Kidney (tissue), 22 donors: Measurements from ENCODE around the gene MEDAG. TPM values are rescaled to one million over a fixed set of nuclear protein-coding genes. Genes with fewer than 3 reads are reported as not detected.
A peak's percentile ranks its signal among the peaks of the same experiment; 100 is the strongest.

Experiments
- DNase-seq, 5 donors: peaks; one replicate each; pipeline ENCODE4 v3.0.0-alpha.2; 2013 to 2020
- FAIRE-seq: peaks from 2 replicates; lab custom pipeline; 2012; peaks lifted over from hg19 to GRCh38; lab: Jason Lieb, UNC
- H3K27ac ChIP-seq, 2 donors: one replicate each; pipeline ENCODE4 v1.7.0; 2013; ENCODE audit warnings: low read depth in 2 of 2, low read length in 2 of 2, inconsistent platforms in 1 of 2
- H3K27me3 ChIP-seq: one replicate; pipeline ENCODE4 v1.7.1; 2013; ENCODE audit warnings: low read length, inconsistent platforms; ENCODE audit not compliant: control insufficient read depth, insufficient read depth
- H3K36me3 ChIP-seq, 3 donors: one replicate each; pipeline versions ENCODE4 v1.7.0 to v1.7.1; 2013; ENCODE audit warnings: low read length in 3 of 3, control low read depth in 1 of 3, inconsistent platforms in 1 of 3; ENCODE audit not compliant: insufficient read depth in 3 of 3, control insufficient read depth in 2 of 3
- H3K4me1 ChIP-seq, 3 donors: one replicate each; pipeline versions ENCODE4 v1.7.0 to v1.7.1; 2013; ENCODE audit warnings: low read length in 3 of 3, inconsistent platforms in 1 of 3, low read depth in 1 of 3; ENCODE audit not compliant: control insufficient read depth in 2 of 3, insufficient read depth in 2 of 3
- H3K4me3 ChIP-seq, 3 donors: one replicate each; pipeline versions ENCODE4 v1.7.0 to v1.8.1; 2013; ENCODE audit warnings: low read length in 3 of 3, control low read depth in 1 of 3, inconsistent platforms in 1 of 3
- H3K9ac ChIP-seq, 3 donors: one replicate each; pipeline versions ENCODE4 v1.7.0 to v1.7.1; 2013; ENCODE audit warnings: low read length in 3 of 3, control low read depth in 1 of 3, inconsistent platforms in 1 of 3
- H3K9me3 ChIP-seq, 3 donors: one replicate each; pipeline versions ENCODE4 v1.7.0 to v1.7.1; 2013; ENCODE audit warnings: low read length in 3 of 3, control low read depth in 1 of 3, inconsistent platforms in 1 of 3; ENCODE audit not compliant: control insufficient read depth in 2 of 3, insufficient read depth in 1 of 3
- CTCF ChIP-seq: IDR thresholded peaks from 3 replicates; pipeline ENCODE4 v1.5.1; 2012; ENCODE audit warnings: mild to moderate bottlenecking, moderate library complexity, borderline replicate concordance; ENCODE audit not compliant: insufficient read depth; ENCODE audit errors: extremely low read depth
- intact Hi-C: fragments of 100-400 bp; cut with DNase I; formaldehyde crosslinking; loops from one replicate; pipeline ENCODE4 v1.11.1; 2022
- long read RNA-seq, 10 donors: library from polyadenylated mRNA in 1 of 10; unstranded in 1 of 10; transcript quantifications; one replicate each; pipeline ENCODE4 v2.0.0 and lab custom pipeline, GENCODE V29; 2021 to 2026
- polyA plus RNA-seq: library from polyadenylated mRNA; stranded (reverse); fragments of 350-450 nt; fragmentation: Illumina TruSeq; extraction: RNeasy Lipid Tissue Mini Kit (QIAGEN cat#74804); gene quantifications from one replicate; pipeline ENCODE4 v1.2.3, GENCODE V29; 2014; ENCODE audit warnings: low read depth, low replicate concordance; ENCODE audit not compliant: insufficient read depth
- total RNA-seq: library from RNA; stranded (reverse); fragmentation: NEBNext Ultra II Directional; extraction: Animal tissue kit (Norgen Biotek cat#: 25700); gene quantifications from one replicate; pipeline ENCODE4 v1.2.1, GENCODE V29; 2021
- donor health status: control.
- donor health status: control.
- donor health status: control.
- donor health status: control.
- donor health status: control.
- donor health status: DM: yes; HTN: yes; CAD: no.
- donor health status: Normal renal cell carcinoma (clear cell type).

The MEDAG gene
- 12.1 TPM for total RNA-seq
- 1.0 TPM for polyA plus RNA-seq
- long read RNA-seq, donor 1 = 0 reads
- long read RNA-seq, donor 2, partial matches to known transcripts = 0 of 1 reads
- long read RNA-seq, donor 2, other reads (novel, unspliced or antisense) = 0 of 1 reads
- long read RNA-seq, donor 3, partial matches to known transcripts = 0 of 2 reads
- long read RNA-seq, donor 3, other reads (novel, unspliced or antisense) = 0 of 2 reads
- long read RNA-seq, donor 4 = 0 reads
- long read RNA-seq, donor 5 = 0 reads
- long read RNA-seq, donor 6 = 0 reads
- long read RNA-seq, donor 7, transcript MEDAG-201 (5 exons, 2,374 nt) = major isoform, 11 of 14 reads
- long read RNA-seq, donor 7, partial matches to known transcripts = 0 of 14 reads
- long read RNA-seq, donor 7, other reads (novel, unspliced or antisense) = 3 of 14 reads
- long read RNA-seq, donor 8 = 0 reads
- long read RNA-seq, donor 9 = 0 reads
- long read RNA-seq, donor 10 = 0 reads

DNA sequence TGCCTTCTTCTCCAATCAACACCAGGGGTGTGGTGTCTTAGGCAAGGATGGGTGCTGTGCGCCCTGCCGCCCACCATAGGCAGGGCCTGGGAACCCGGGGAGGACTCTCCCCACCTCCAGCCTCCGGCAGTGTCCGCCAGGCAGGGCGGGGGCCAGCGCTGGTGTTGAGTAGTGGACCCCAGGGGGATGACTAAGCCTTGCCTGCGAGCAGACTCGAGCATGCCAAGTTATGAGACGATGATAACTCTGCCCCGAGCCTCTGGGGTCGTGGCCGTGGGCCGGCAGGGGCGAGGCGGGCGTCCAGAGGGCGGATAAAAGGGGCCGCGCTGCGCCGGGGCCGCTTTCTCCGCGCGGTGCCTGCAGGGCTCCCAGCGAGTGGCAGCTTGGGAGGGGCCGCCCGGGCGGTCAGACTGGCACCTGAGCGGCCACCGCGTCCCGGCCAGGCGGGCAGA is at the start of gene MEDAG:
Gene MEDAG (plus strand): TSS at position 340 of the 452 bp plus-strand sequence. CDS start 245 bp downstream, outside the sequence.
- FAIRE-seq (no peak), DNase-seq (peak in 2 of 5 donors; percentile 44 to 90)
- no peak within 1 kb of the TSS for H3K27ac ChIP-seq
- H3K36me3 ChIP-seq = no peaks in the 10 kb centered on the region
- H3K4me1 ChIP-seq = peaks cover 0 to 8% (median 0%) of the 10 kb centered on the region in 3 donors
- peak within 1 kb of the TSS in 1 of 3 donors; percentile 8 for H3K4me3 ChIP-seq
- TF ChIP-seq CTCF = no peak
- no peaks in the 10 kb centered on the region for H3K9me3 ChIP-seq
- intact Hi-C loops = no loop called here
- peaks cover 7% of the 10 kb centered on the region for H3K27me3 ChIP-seq
- H3K9ac ChIP-seq = no peak within 1 kb of the TSS

DNA sequence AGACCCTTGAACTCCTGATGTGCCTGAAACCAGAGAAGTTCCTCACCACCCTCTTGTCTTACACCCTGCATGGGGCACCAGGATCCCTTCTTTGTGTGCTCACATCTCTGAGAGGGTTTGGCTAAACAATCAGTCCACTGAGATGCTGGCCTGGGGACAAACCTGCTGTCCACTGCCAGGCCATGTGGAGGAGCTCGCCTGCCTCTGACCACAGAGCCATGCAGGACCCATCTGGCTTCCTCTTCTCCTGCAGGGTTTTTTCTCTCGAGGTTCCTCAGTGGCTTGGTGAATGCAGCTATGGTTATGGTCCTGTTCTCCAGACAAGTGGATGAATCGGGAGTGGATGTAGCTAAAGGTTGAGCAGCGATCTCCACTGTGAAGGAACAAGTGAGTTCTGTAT is 49.1 kb upstream of the MEDAG start:
- no peak for TF ChIP-seq CTCF
- intact Hi-C loops = no loop called here
- no peak for DNase-seq
- FAIRE-seq = no peak
- H3K27ac ChIP-seq = no peak overlapping the region
- H3K4me1 ChIP-seq = no peaks in the 10 kb centered on the region
- H3K36me3 ChIP-seq = no peaks in the 10 kb centered on the region
- no peak overlapping the region for H3K4me3 ChIP-seq
- H3K9ac ChIP-seq = no peak overlapping the region
- no peaks in the 10 kb centered on the region for H3K27me3 ChIP-seq
- no peaks in the 10 kb centered on the region for H3K9me3 ChIP-seq

GRCh38 chr13:30857636-30858035 is 48.4 kb upstream of the MEDAG start:
- Histone ChIP-seq H3K36me3 (no peaks in the 10 kb centered on the region), H3K27ac (no peak overlapping the region), H3K9ac (no peak overlapping the region), H3K4me3 (no peak overlapping the region), H3K9me3 (no peaks in the 10 kb centered on the region), H3K4me1 (no peaks in the 10 kb centered on the region), H3K27me3 (no peaks in the 10 kb centered on the region)
- FAIRE-seq (no peak), DNase-seq (no peak)
- intact Hi-C loops = no loop called here
- TF ChIP-seq CTCF = no peak
